Measurements from ENCODE around the gene BTBD19. TPM values are rescaled to one million over a fixed set of nuclear protein-coding genes. Genes with fewer than 3 reads are reported as not detected.

BTBD19 gene
- total RNA-seq, 2 experiments from 2014 or later = 4.5 to 8.8 TPM

DNA sequence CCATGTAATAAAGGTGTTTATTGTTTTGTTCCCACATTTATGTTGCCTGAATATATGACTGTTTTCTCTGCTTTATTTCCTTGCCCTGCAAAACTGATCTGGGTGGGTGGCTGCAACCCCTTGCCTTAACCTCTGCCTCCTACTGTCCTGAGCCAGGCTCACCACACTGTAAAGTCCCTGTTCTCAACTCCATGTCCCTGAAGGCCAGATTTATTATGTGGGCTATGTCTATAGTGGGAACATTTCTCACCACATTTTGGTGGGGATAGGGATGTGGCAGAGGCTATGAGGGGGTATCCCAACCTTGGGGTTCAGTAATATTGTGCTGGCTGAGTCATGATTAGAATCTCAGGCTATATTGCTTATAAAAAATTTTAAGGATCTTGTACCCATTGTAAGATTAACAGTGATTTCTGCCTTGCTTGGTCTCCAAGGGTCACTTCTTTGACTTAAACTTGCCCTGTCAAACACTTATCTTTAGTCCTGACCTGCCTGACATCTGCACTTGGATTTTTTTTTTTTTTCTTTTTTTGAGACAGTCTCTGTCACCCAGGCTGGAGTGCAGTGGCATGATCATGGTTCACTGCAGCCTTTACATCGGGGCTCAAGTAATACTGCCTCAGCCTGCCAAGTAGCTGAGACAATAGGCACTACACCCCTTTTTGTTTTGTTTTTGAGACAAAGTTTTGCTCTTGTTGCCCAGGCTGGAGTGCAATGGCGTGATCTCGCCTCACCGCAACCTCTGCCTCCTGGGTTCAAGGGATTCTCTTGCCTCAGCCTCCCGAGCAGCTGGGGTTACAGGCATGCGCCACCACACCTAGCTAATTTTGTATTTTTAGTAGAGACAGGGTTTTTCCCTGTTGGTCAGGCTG lies 29.4 kb upstream of the BTBD19 start:
- no peak for ATAC-seq
- peaks cover 76% of the 10 kb centered on the region for H3K36me3 Mint-ChIP-seq (ENCODE audit: low read depth)
- CTCF ChIA-PET = interaction anchor here (0.9 to 1.4 kb wide), 2 partner anchors 21 to 31 kb away, joined by 3 read pairs; partner anchors contain the start of gene PLK3
- no peak for DNase-seq
- H3K4me1 Mint-ChIP-seq (ENCODE audit: low read depth) = peaks cover 51% of the 10 kb centered on the region
- H3K27me3 Mint-ChIP-seq (ENCODE audit: low read depth) = no peaks in the 10 kb centered on the region
- H3K4me3 Mint-ChIP-seq = peak overlapping the region; percentile 86
- H3K27ac Mint-ChIP-seq = peak overlapping the region; percentile 61
- H3K9me3 Mint-ChIP-seq (ENCODE audit: insufficient read depth) = no peaks in the 10 kb centered on the region
- POLR2A ChIA-PET = interaction anchor here (0.6 to 5.9 kb wide), 6 partner anchors 21 to 57 kb away, joined by 3 to 113 read pairs (median 11); partner anchors contain the start of genes BTBD19, DYNLT4, PLK3 and RNU5D-1

DNA sequence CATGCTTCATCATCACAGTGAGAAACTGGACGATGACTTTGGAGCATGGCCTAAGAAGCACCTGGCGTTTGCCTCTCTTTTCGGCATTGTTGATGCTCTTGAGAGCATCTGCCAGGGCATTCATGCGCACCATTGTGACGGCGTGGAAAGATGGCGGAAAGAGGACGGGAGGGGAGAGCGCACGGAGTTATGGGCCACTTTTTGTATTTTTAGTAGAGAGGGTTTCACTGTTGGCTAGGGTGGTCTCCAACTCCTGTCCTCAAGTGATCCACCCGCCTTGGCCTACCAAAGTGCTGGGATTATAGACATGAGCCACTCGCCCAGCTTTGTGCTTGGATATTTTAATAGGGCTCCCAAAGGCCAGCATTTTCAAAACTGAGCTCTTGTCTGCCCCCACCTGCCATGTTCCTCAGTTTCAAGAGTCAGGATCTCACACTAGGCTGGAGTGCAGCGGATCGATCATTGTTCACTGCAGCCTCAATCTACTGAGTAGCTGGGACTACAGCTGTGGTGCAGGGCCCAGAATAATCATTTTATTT lies 27.7 kb upstream of the BTBD19 start:
- ChIA-PET CTCF (interaction anchor here (1.3 kb wide), 1 partner anchor 13 kb away, joined by 3 read pairs; no protein-coding TSS in a partner anchor), POLR2A (interaction anchor here (0.8 to 3.7 kb wide), 5 partner anchors 33 to 84 kb away, joined by 3 to 18 read pairs (median 5); partner anchors contain the start of gene RNU5D-1)
- ATAC-seq = no peak
- peaks cover 56% of the 10 kb centered on the region for H3K4me1 Mint-ChIP-seq (ENCODE audit: low read depth)
- no peak overlapping the region for H3K4me3 Mint-ChIP-seq
- DNase-seq = no peak
- H3K27ac Mint-ChIP-seq = peak overlapping the region; percentile 43
- no peaks in the 10 kb centered on the region for H3K27me3 Mint-ChIP-seq (ENCODE audit: low read depth)
- H3K36me3 Mint-ChIP-seq (ENCODE audit: low read depth) = peaks cover 69% of the 10 kb centered on the region
- H3K9me3 Mint-ChIP-seq (ENCODE audit: insufficient read depth) = no peaks in the 10 kb centered on the region

DNA sequence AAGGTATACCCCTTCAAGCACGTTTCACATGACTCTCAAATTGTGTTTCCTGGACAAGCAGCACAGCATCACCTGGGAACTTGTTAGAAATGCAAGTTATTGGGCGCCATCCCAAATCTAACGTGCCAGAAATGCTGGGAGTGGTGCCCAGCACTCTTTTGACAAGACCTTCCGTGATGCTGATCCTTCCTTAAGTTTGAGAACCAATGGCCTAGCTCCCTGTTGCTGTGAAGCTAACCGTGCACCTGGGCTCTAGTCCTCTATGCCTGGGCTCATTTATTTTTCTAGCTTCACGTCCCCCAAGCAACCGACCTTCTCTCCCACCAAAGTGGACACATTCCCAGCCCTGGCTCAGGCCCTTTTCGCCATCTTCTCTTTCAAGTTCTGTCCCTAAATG lies 24.6 kb upstream of the BTBD19 start:
- CTCF ChIA-PET = interaction anchor here (1.0 to 3.9 kb wide), 5 partner anchors 9 to 66 kb away, joined by 3 to 26 read pairs (median 20); partner anchors contain the start of genes BTBD19, DYNLT4 and RNU5D-1

DNA sequence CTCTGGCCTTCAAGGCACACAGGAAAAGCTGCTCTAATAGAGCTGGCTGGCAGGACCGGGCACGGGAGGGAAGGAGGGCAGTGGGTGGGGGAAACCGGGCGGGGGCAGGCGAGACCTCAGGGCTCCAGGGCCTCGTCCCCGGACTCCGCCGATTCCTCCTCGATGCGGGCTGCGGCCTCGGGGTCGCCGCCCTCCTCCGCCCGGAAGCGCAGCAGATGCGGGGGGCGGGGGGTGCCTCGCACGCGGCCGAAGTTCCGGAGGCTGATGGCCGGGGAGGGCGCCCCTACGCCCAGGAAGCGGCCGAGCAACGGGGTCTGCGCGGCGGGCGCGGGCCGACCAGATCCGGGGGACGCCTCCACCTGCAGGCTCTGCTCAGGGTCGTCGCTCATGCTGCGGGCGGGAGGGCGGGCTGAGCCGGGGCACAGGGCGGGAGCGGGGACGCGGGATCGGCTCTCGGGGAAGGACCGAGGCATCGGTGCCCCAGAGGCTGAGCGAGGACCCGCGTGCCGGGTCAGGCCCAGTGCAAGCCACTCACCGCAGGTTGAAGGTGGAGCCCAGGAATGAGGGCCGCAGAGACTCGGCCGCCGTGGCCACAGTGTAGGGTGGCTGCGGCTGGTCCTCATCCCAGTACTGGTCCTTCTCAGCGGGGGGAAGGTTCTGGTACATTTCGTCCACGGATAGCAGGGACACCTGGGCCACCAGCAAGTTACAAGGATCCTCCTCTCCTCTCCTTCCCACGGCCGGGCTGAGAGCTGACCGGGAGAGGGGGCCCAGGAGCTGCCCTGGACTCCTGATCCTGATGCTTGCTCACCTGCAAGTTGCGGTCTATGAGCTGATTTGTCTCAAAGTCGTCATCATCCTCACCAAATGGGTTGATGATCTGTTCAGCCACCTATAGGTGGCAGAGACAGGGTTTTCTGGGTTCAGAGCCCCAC lies 24.0 kb upstream of the BTBD19 start:
- Mint-ChIP-seq H3K27me3 (ENCODE audit: low read depth) (no peaks in the 10 kb centered on the region), H3K9me3 (ENCODE audit: insufficient read depth) (no peaks in the 10 kb centered on the region), H3K4me3 (peak overlapping the region; percentile 65), H3K27ac (peak overlapping the region; percentile 86), H3K4me1 (ENCODE audit: low read depth) (peaks cover 41% of the 10 kb centered on the region), H3K36me3 (ENCODE audit: low read depth) (peaks cover 34% of the 10 kb centered on the region)
- POLR2A ChIA-PET = interaction anchor here (2.0 to 8.8 kb wide), 7 partner anchors 9 to 63 kb away, joined by 7 to 115 read pairs (median 25); partner anchors contain the start of genes BTBD19, PLK3, RNU5D-1 and RPS8
- peak; percentile 45 for ATAC-seq
- DNase-seq = peak; percentile 59
- CTCF ChIA-PET = interaction anchor here (0.5 to 4.0 kb wide), 16 partner anchors 9 to 519 kb away, joined by 3 to 26 read pairs (median 5); partner anchors contain the start of genes BTBD19, DYNLT4, HECTD3 and RNU5D-1

More for the DNA sequence above, 24.6 kb upstream of the BTBD19 start:
- Mint-ChIP-seq H3K27ac (peak overlapping the region; percentile 86), H3K4me3 (peak overlapping the region; percentile 65), H3K36me3 (ENCODE audit: low read depth) (peaks cover 39% of the 10 kb centered on the region), H3K4me1 (ENCODE audit: low read depth) (peaks cover 47% of the 10 kb centered on the region), H3K9me3 (ENCODE audit: insufficient read depth) (no peaks in the 10 kb centered on the region), H3K27me3 (ENCODE audit: low read depth) (no peaks in the 10 kb centered on the region)
- POLR2A ChIA-PET = interaction anchor here (0.7 to 8.8 kb wide), 8 partner anchors 8 to 62 kb away, joined by 3 to 115 read pairs (median 20); partner anchors contain the start of genes BTBD19, PLK3, RNU5D-1 and RPS8
- ATAC-seq = no peak
- no peak for DNase-seq

DNA sequence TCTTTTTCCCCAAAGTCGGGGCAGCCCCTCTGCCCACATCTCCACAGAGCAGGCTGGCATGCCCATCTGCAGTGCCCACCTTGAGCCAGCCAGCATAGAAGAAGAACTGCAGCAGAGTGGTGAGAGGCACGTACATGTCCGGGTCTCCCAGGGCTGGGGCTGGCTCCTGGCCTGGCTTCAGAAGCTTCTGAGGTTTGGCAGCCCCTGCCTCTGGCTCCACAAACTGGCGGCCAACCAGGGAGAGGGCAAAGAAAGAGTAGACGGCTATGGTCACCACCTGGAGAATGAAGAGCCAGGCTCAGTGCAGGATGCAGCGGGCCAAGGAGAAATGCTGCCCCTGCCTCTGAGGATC lies 23.3 kb upstream of the BTBD19 start:
- Mint-ChIP-seq H3K4me1 (ENCODE audit: low read depth) (peaks cover 44% of the 10 kb centered on the region), H3K4me3 (peak overlapping the region; percentile 64), H3K36me3 (ENCODE audit: low read depth) (peaks cover 33% of the 10 kb centered on the region), H3K9me3 (ENCODE audit: insufficient read depth) (no peaks in the 10 kb centered on the region), H3K27me3 (ENCODE audit: low read depth) (no peaks in the 10 kb centered on the region), H3K27ac (peak overlapping the region; percentile 83)
- ATAC-seq (no peak), DNase-seq (no peak)
- CTCF ChIA-PET = interaction anchor here (0.5 to 4.0 kb wide), 17 partner anchors 9 to 850 kb away, joined by 3 to 26 read pairs (median 6); partner anchors contain the start of genes BTBD19, DYNLT4, HECTD3 and RNU5D-1
- POLR2A ChIA-PET = interaction anchor here (0.8 to 8.8 kb wide), 8 partner anchors 10 to 201 kb away, joined by 3 to 115 read pairs (median 20); partner anchors contain the start of genes BTBD19, EIF2B3, PLK3 and RNU5D-1

DNA sequence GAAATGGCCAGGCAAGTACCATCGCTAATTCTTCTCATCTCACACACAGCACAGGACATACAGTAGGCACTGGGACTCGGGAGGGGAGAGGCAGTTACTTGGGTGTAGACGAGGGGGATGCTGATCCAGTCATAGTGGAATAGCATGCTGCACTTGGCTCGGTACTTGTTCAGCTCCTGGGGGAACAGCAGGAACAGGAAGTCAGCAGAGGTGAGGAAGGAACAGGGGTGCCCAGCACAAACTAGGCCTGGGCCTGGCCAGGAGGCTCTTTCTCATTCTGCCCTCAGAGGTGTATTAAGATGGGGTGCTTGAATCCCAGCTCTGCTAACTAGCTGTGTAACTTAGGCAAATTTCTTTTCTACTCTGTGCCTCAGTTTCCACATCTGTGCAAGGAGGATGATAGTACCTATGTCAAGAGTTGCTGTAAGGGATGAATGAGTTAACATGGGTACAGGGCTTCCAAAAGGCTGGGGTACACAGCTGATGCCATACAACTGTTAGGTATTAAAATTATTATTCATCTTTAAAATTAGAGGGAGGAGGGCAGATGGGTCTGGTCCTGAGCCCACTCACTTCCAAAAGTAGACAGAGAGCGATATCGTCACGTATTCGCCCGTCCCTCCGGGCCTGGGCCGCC lies 22.7 kb upstream of the BTBD19 start:
- H3K4me1 Mint-ChIP-seq (ENCODE audit: low read depth) = peaks cover 44% of the 10 kb centered on the region
- peaks cover 26% of the 10 kb centered on the region for H3K36me3 Mint-ChIP-seq (ENCODE audit: low read depth)
- no peaks in the 10 kb centered on the region for H3K27me3 Mint-ChIP-seq (ENCODE audit: low read depth)
- ChIA-PET CTCF (interaction anchor here (0.7 to 4.0 kb wide), 16 partner anchors 10 to 851 kb away, joined by 3 to 23 read pairs (median 6); partner anchors contain the start of genes BTBD19, DYNLT4, HECTD3 and PLK3), POLR2A (interaction anchor here (0.8 to 8.8 kb wide), 9 partner anchors 10 to 225 kb away, joined by 3 to 115 read pairs (median 15); partner anchors contain the start of genes BTBD19, EIF2B3, HECTD3 and PLK3)
- peak overlapping the region; percentile 64 for H3K4me3 Mint-ChIP-seq
- H3K9me3 Mint-ChIP-seq (ENCODE audit: insufficient read depth) = no peaks in the 10 kb centered on the region
- peak overlapping the region; percentile 83 for H3K27ac Mint-ChIP-seq
- no peak for ATAC-seq
- DNase-seq = no peak

DNA sequence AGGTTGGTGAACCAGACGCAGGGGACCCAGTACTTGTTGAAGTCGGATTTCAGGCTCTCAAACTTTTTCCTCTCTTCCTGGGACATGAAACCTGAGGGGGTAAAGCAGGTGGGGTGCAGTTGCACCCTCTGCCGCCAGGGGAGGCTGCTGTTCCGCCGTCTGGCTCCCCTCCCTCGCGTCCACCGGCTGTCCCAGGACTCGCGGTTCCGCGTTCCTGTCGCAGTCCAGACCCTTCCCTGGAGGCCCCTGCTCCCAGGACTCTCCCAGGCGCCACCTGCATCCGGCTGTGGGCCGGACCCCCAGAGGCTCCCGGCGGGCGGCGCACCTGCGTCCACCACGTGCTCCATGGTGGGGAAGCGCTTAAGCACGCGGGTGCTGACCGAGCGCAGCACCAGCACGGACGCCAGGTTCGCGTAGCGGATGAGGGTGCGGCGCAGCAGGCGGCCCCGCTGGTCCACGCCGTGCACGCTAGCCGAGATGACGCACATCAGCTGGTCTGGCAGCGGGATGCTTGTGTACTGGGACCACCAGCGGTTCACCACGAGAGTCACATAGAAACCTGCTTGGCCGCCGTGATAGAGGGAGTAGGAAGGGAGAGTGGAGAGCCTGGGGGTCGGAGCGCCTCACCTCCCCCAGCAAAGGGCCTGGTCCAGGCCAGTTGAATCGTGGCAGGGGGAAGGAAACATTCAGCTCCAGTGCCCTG lies 22.0 kb upstream of the BTBD19 start:
- peak; percentile 82 for DNase-seq
- CTCF ChIA-PET = interaction anchor here (0.7 to 4.0 kb wide), 19 partner anchors 10 to 707 kb away, joined by 3 to 23 read pairs (median 5); partner anchors contain the start of genes HECTD3, PLK3, RNU5D-1 and RPS8
- Mint-ChIP-seq H3K27ac (peak overlapping the region; percentile 74), H3K4me1 (ENCODE audit: low read depth) (peaks cover 42% of the 10 kb centered on the region), H3K27me3 (ENCODE audit: low read depth) (no peaks in the 10 kb centered on the region), H3K36me3 (ENCODE audit: low read depth) (peaks cover 20% of the 10 kb centered on the region), H3K9me3 (ENCODE audit: insufficient read depth) (no peaks in the 10 kb centered on the region), H3K4me3 (peak overlapping the region; percentile 64)
- ATAC-seq = peak; percentile 64
- POLR2A ChIA-PET = interaction anchor here (0.7 to 8.8 kb wide), 10 partner anchors 11 to 224 kb away, joined by 3 to 115 read pairs (median 12); partner anchors contain the start of genes HECTD3, PLK3, RNU5D-1 and RPS8

DNA sequence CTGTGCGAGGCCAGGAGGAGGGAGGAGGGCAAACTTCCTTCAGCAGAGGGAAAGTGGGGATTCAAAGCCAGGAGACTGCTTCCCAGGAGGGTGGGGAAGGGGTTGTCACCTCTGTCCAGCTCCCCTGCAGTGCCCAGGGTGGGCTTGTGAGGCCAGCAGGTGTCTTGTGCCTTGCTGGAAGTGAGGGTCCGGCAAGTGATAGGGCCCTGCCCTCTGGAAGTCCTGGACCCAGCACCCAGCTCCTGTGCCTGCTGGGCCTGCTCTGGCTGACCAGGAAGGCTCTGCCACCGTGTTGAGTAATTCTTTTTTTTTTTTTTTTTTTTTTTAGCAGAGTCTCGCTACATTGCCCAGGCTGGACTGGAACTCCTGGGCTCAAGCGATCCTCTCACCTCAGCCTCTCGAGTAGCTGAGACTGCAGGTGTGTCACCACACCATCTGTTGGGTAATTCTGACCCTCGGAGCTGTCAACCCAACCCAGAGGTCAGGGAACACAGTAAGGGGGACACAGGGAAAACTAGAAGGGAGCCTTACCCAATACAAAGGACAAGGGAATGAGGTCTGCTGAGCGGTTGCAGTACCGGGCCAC lies 21.4 kb upstream of the BTBD19 start:
- DNase-seq (no peak), ATAC-seq (no peak)
- Mint-ChIP-seq H3K4me3 (peak overlapping the region; percentile 64), H3K4me1 (ENCODE audit: low read depth) (peaks cover 38% of the 10 kb centered on the region), H3K36me3 (ENCODE audit: low read depth) (peaks cover 13% of the 10 kb centered on the region), H3K27ac (peak overlapping the region; percentile 74), H3K27me3 (ENCODE audit: low read depth) (no peaks in the 10 kb centered on the region), H3K9me3 (ENCODE audit: insufficient read depth) (no peaks in the 10 kb centered on the region)
- CTCF ChIA-PET = interaction anchor here (0.7 to 4.0 kb wide), 12 partner anchors 10 to 707 kb away, joined by 3 to 23 read pairs (median 4); partner anchors contain the start of genes HECTD3, PLK3, RPS8 and UROD
- POLR2A ChIA-PET = interaction anchor here (0.7 to 8.8 kb wide), 8 partner anchors 12 to 65 kb away, joined by 3 to 115 read pairs (median 16); partner anchors contain the start of genes RNU5D-1 and RPS8

DNA sequence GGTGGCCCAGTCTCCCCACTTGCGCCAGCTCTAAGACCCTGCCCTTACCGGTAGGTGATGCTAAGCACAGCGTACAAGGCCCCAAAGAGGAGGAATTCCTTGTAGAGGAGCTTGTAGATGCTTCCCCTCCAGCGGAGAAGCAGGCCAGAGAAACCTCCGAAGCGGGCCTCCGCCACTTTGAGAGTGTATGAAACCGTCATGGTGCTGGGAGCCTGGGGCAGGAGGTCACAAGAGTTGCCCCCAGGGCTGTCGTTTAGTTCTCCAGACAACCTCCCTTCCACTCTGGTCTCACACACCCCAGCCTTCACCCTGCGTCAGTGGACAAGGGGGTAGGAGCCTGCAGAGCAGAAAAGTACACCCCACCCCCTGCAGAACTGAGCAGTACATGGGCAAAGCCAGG lies 20.8 kb upstream of the BTBD19 start:
- Mint-ChIP-seq H3K9me3 (ENCODE audit: insufficient read depth) (no peaks in the 10 kb centered on the region), H3K4me3 (no peak overlapping the region), H3K4me1 (ENCODE audit: low read depth) (peaks cover 36% of the 10 kb centered on the region), H3K27ac (no peak overlapping the region), H3K27me3 (ENCODE audit: low read depth) (no peaks in the 10 kb centered on the region), H3K36me3 (ENCODE audit: low read depth) (peaks cover 10% of the 10 kb centered on the region)
- ChIA-PET CTCF (interaction anchor here (0.9 to 4.0 kb wide), 9 partner anchors 10 to 227 kb away, joined by 3 to 23 read pairs (median 5); partner anchors contain the start of genes HECTD3, PLK3, RNU5D-1 and RPS8), POLR2A (interaction anchor here (0.6 to 8.8 kb wide), 7 partner anchors 12 to 69 kb away, joined by 3 to 115 read pairs (median 23); partner anchors contain the start of genes RNU5D-1 and RPS8)
- ATAC-seq (no peak), DNase-seq (no peak)
